HG02870 (cell line): ENCODE results near the gene OR4K14.
"Not testable (repeated sequence)": the region's sequence is repeated elsewhere in the genome, so short reads cannot be mapped to it uniquely, and the experiment has no call there.

Experiments used
- ATAC-seq: cut with Tn5 transposase; IDR thresholded peaks from one replicate; pipeline ENCODE4 v1.9.1; 2021; ENCODE audit warnings: mild to moderate bottlenecking, moderate library complexity; ENCODE audit not compliant: unreplicated experiment

OR4K14 gene

GRCh38 chr14:20019257-20019865 lies at the start of gene OR4K14:
TSS of gene OR4K14 (minus strand) at chr14:20019307. CDS start at chr14:20015193, 4,114 bp downstream.
- no peak for ATAC-seq

- ATAC-seq, result no peak
Observed at GRCh38 chr14:20059745-20060144, 40.6 kb upstream of the OR4K14 start, which contains the start of gene OR4L1. TSS of gene OR4L1 (plus strand) at chr14:20060045. CDS start at chr14:20060045, 0 bp downstream.

- ATAC-seq, result no peak
Observed at GRCh38 chr14:20048202-20048601, 29.1 kb upstream of the OR4K14 start.

GRCh38 chr14:20044243-20044642 lies 25.1 kb upstream of the OR4K14 start:
- ATAC-seq, result no peak

GRCh38 chr14:20035938-20036337 lies 16.8 kb upstream of the OR4K14 start, which contains the start of gene OR4K13:
TSS of gene OR4K13 (minus strand) at chr14:20036038. CDS start at chr14:20034758, 1,280 bp downstream.
- ATAC-seq, result no peak

- ATAC-seq, result no peak
Observed at GRCh38 chr14:20035449-20035848, 16.3 kb upstream of the OR4K14 start.

- ATAC-seq, result no peak
Observed at GRCh38 chr14:20031058-20031457, 12.0 kb upstream of the OR4K14 start.

GRCh38 chr14:20008156-20008555 lies 11.0 kb downstream of the OR4K14 start:
- no peak for ATAC-seq

GRCh38 chr14:20002319-20002718 lies 16.8 kb downstream of the OR4K14 start:
- ATAC-seq, result no peak

GRCh38 chr14:20001863-20002262 lies 17.2 kb downstream of the OR4K14 start, which contains the start of gene OR4Q2:
TSS of gene OR4Q2 (plus strand) at chr14:20002163.
- no peak for ATAC-seq

GRCh38 chr14:19993438-19993837 lies 25.7 kb downstream of the OR4K14 start:
- no peak for ATAC-seq

GRCh38 chr14:19975291-19975690 lies 43.8 kb downstream of the OR4K14 start, which contains the start of gene OR4K15:
TSS of gene OR4K15 (plus strand) at chr14:19975591. CDS start at chr14:19975591, 0 bp downstream.
- no peak for ATAC-seq

GRCh38 chr14:19974844-19975243 lies 44.3 kb downstream of the OR4K14 start:
- ATAC-seq, result no peak

- not testable (repeated sequence) for ATAC-seq
Observed at GRCh38 chr14:19969735-19970134, 49.4 kb downstream of the OR4K14 start.
